Neuron (in vitro differentiated cells): ENCODE results near the gene RFX3.

Experiments
- H2AFZ ChIP-seq: one replicate; pipeline ENCODE4 v1.6.1; 2013; ENCODE audit warnings: low read depth, mild to moderate bottlenecking, inconsistent platforms, low read length, moderate library complexity
- H3K27me3 ChIP-seq: one replicate; pipeline ENCODE4 v1.6.1; 2013; ENCODE audit warnings: low read length; ENCODE audit not compliant: insufficient read depth
- H3K36me3 ChIP-seq: one replicate; pipeline ENCODE4 v1.6.1; 2013; ENCODE audit warnings: low read length; ENCODE audit not compliant: insufficient read depth
- H3K4me1 ChIP-seq: one replicate; pipeline ENCODE4 v1.6.1; 2013; ENCODE audit warnings: low read length; ENCODE audit not compliant: insufficient read depth
- H3K4me3 ChIP-seq: 2 replicates; pipeline ENCODE4 v1.5.1; 2013; ENCODE audit warnings: mild to moderate bottlenecking, low read length, moderate library complexity
- H3K9me3 ChIP-seq: one replicate; pipeline ENCODE4 v1.6.1; 2013; ENCODE audit warnings: low read length

The RFX3 gene

GRCh38 chr9:3508521-3509291, 17.1 kb downstream of the RFX3 start:
- Histone ChIP-seq H3K4me1 (peaks cover 33% of the 10 kb centered on the region), H3K27me3 (no peaks in the 10 kb centered on the region), H2AFZ (peak overlapping the region; percentile 21), H3K9me3 (no peaks in the 10 kb centered on the region), H3K4me3 (peak overlapping the region; percentile 32), H3K36me3 (peaks cover 11% of the 10 kb centered on the region)

GRCh38 chr9:3508078-3508431, 17.7 kb downstream of the RFX3 start:
- no peaks in the 10 kb centered on the region for H3K27me3 ChIP-seq
- H3K4me1 ChIP-seq, result peaks cover 33% of the 10 kb centered on the region
- no peak overlapping the region for H3K4me3 ChIP-seq
- no peaks in the 10 kb centered on the region for H3K9me3 ChIP-seq
- H2AFZ ChIP-seq, result no peak overlapping the region
- peaks cover 7% of the 10 kb centered on the region for H3K36me3 ChIP-seq

- Histone ChIP-seq H3K36me3 (peaks cover 7% of the 10 kb centered on the region), H2AFZ (no peak overlapping the region), H3K9me3 (no peaks in the 10 kb centered on the region), H3K4me3 (no peak overlapping the region), H3K27me3 (no peaks in the 10 kb centered on the region), H3K4me1 (peaks cover 33% of the 10 kb centered on the region)
These were observed 18.3 kb downstream of the RFX3 start for GRCh38 chr9:3507395-3508077.

GRCh38 chr9:3506164-3506563, 19.6 kb downstream of the RFX3 start:
- no peak overlapping the region for H2AFZ ChIP-seq
- H3K9me3 ChIP-seq, result no peaks in the 10 kb centered on the region
- H3K4me3 ChIP-seq, result no peak overlapping the region
- peaks cover 29% of the 10 kb centered on the region for H3K4me1 ChIP-seq
- H3K27me3 ChIP-seq, result no peaks in the 10 kb centered on the region
- H3K36me3 ChIP-seq, result peaks cover 7% of the 10 kb centered on the region

DNA sequence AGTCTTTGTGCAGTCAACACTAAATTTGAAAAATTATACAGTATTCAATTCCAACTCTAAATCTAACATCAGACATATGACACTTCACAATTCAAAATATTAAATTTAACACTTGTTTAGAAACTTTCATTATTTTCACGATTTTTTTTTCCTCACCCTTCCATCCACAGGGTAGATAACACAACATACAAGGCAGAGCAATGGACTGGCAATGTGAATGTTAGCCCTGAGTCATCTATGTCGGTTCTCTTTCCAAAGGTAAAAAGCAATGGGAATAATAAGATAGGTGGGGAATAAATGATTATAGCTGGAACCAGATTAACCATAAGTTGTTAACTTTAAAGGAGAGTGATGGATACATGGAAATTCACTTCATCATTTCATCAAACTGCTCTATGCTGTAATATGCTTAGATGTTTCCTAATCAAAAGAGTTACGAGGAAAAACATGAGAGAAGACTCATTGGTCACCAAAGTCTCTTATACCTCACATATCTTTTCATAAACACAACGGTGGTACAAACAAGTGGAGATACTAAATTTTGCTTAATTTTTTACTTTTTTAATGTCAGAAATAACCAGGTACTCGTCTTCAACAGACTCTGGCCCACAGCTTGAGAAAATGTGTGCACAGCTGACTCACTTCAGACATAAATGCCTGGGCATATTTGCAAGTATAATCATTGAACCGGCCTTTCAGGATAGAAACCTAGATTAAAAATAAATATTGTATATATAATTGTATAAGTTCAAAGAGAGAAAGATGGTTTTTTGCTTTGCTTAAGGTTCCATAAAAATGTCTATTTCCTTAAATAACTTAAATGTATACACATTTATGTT, 23.0 kb downstream of the RFX3 start:
- peaks cover 7% of the 10 kb centered on the region for H3K36me3 ChIP-seq
- no peaks in the 10 kb centered on the region for H3K9me3 ChIP-seq
- no peaks in the 10 kb centered on the region for H3K27me3 ChIP-seq
- no peak overlapping the region for H3K4me3 ChIP-seq
- H3K4me1 ChIP-seq, result peaks cover 33% of the 10 kb centered on the region
- no peak overlapping the region for H2AFZ ChIP-seq

- Histone ChIP-seq H3K4me1 (peaks cover 56% of the 10 kb centered on the region), H3K27me3 (no peaks in the 10 kb centered on the region), H2AFZ (no peak overlapping the region), H3K36me3 (no peaks in the 10 kb centered on the region), H3K9me3 (no peaks in the 10 kb centered on the region), H3K4me3 (no peak overlapping the region)
These were observed 25.8 kb downstream of the RFX3 start for GRCh38 chr9:3500044-3500443.

DNA sequence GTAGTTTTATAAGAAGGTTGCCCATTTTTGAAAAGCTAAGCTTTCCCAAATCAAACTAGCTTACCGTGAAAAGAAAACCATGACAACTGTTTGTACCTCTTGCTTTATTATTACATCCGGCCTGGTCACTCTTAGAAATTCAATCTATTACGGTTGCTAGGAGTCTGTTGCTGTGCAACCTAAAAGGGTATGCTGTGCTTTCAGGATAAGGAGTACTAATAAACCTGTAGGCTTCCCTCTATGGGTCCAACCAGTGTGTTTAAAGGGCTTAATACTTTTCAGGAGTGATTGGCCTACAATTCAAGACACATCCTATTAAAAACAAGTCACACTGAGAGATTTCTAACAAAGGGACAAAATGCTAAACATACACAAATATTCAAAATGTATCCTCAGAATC, 27.1 kb downstream of the RFX3 start:
- Histone ChIP-seq H3K4me3 (no peak overlapping the region), H3K36me3 (no peaks in the 10 kb centered on the region), H3K27me3 (no peaks in the 10 kb centered on the region), H3K9me3 (no peaks in the 10 kb centered on the region), H2AFZ (no peak overlapping the region), H3K4me1 (peaks cover 68% of the 10 kb centered on the region)

GRCh38 chr9:3497857-3498256, 27.9 kb downstream of the RFX3 start:
- Histone ChIP-seq H3K27me3 (no peaks in the 10 kb centered on the region), H3K4me3 (no peak overlapping the region), H2AFZ (no peak overlapping the region), H3K9me3 (no peaks in the 10 kb centered on the region), H3K4me1 (peaks cover 69% of the 10 kb centered on the region), H3K36me3 (no peaks in the 10 kb centered on the region)

- Histone ChIP-seq H3K9me3 (no peaks in the 10 kb centered on the region), H3K36me3 (no peaks in the 10 kb centered on the region), H2AFZ (no peak overlapping the region), H3K4me3 (no peak overlapping the region), H3K27me3 (no peaks in the 10 kb centered on the region), H3K4me1 (peaks cover 69% of the 10 kb centered on the region)
These were observed 28.4 kb downstream of the RFX3 start for GRCh38 chr9:3497401-3497800.

GRCh38 chr9:3495855-3496254, 29.9 kb downstream of the RFX3 start:
- H3K9me3 ChIP-seq, result no peaks in the 10 kb centered on the region
- H2AFZ ChIP-seq, result no peak overlapping the region
- no peaks in the 10 kb centered on the region for H3K27me3 ChIP-seq
- no peaks in the 10 kb centered on the region for H3K36me3 ChIP-seq
- H3K4me3 ChIP-seq, result no peak overlapping the region
- peaks cover 69% of the 10 kb centered on the region for H3K4me1 ChIP-seq

DNA sequence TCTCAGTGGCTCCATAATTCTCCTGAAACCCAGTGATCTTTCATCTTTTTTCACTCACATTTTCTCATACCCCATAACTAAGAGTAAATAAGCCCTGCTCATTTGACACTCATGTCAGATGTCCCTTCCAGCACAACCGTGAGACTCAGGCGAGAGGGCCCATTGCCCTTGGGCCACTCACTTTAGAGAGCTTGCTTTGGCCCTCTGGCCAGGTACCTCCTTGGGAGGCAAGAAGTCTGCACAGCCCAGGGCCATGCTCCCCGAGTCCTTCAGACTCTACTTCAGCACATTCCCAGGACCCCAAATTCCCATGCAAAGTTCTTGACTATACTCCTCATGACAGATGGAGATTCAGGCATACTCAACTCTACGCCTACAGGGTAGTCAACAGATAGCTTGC, 33.6 kb downstream of the RFX3 start:
- Histone ChIP-seq H3K4me3 (no peak overlapping the region), H3K36me3 (peaks cover 10% of the 10 kb centered on the region), H2AFZ (no peak overlapping the region), H3K27me3 (no peaks in the 10 kb centered on the region), H3K9me3 (no peaks in the 10 kb centered on the region), H3K4me1 (peaks cover 38% of the 10 kb centered on the region)

GRCh38 chr9:3491450-3491849, 34.4 kb downstream of the RFX3 start:
- no peaks in the 10 kb centered on the region for H3K9me3 ChIP-seq
- H3K27me3 ChIP-seq, result no peaks in the 10 kb centered on the region
- H2AFZ ChIP-seq, result no peak overlapping the region
- H3K4me1 ChIP-seq, result peaks cover 30% of the 10 kb centered on the region
- peaks cover 10% of the 10 kb centered on the region for H3K36me3 ChIP-seq
- H3K4me3 ChIP-seq, result no peak overlapping the region

- Histone ChIP-seq H3K4me1 (peaks cover 25% of the 10 kb centered on the region), H3K36me3 (peaks cover 10% of the 10 kb centered on the region), H3K9me3 (no peaks in the 10 kb centered on the region), H3K4me3 (no peak overlapping the region), H3K27me3 (no peaks in the 10 kb centered on the region), H2AFZ (no peak overlapping the region)
These were observed 34.8 kb downstream of the RFX3 start for GRCh38 chr9:3490957-3491356.
